Skin epidermis (tissue), 12 donors: ENCODE measurements around the gene ANKRD63.

ENCODE experiments used
- H3K27ac ChIP-seq, 21 experiments: fragments of 200-600 bp; sonication (generic) in 11 of 21; one replicate each; pipeline ENCODE4 v1.5.0; 2020; ENCODE audit warnings: mild to moderate bottlenecking in 3 of 21, inconsistent platforms in 2 of 21, moderate library complexity in 2 of 21
- H3K4me3 ChIP-seq, 7 experiments: fragments of 200-600 bp; sonication (generic) in 2 of 7; one replicate each; pipeline ENCODE4 v1.5.0; 2020; ENCODE audit warnings: inconsistent platforms in 2 of 7, mild to moderate bottlenecking in 2 of 7, moderate library complexity in 1 of 7

ANKRD63 gene

GRCh38 chr15:40235201-40235885, 47.5 kb downstream of the ANKRD63 start:
- Histone ChIP-seq H3K4me3 (no peak overlapping the region), H3K27ac (peak overlapping the region in 16 of 21 experiments; percentile 9 to 83 (median 57))

- peak overlapping the region in 16 of 21 experiments; percentile 9 to 83 (median 57) for H3K27ac ChIP-seq
- H3K4me3 ChIP-seq: no peak overlapping the region
Measured at GRCh38 chr15:40234783-40235182, 48.1 kb downstream of the ANKRD63 start.

- Histone ChIP-seq H3K27ac (peak overlapping the region in 20 of 21 experiments; percentile 10 to 87 (median 64)), H3K4me3 (no peak overlapping the region)
Measured at GRCh38 chr15:40233727-40234577, 48.9 kb downstream of the ANKRD63 start.

- Histone ChIP-seq H3K27ac (peak overlapping the region in 17 of 21 experiments; percentile 10 to 87 (median 52)), H3K4me3 (no peak overlapping the region)
Measured at GRCh38 chr15:40232625-40233070, 50.2 kb downstream of the ANKRD63 start.
